HEK293 (cell line): Measurements from ENCODE around the gene RAI14.
"Not testable (repeated sequence)": the region's sequence is repeated elsewhere in the genome, so short reads cannot be mapped to it uniquely, and the experiment has no call there.

Source experiments
- CTCF ChIA-PET: fragments of 350-600 bp; formaldehyde crosslinking; extraction: SDS; loops from one replicate; lab custom pipeline; 2021; ENCODE audit warnings: antibody characterized with exemption; lab: Yijun Ruan, JAX
- POLR2A ChIA-PET: fragments of 300-600 bp; formaldehyde crosslinking; extraction: SDS; loops from one replicate; lab custom pipeline; 2020; ENCODE audit warnings: antibody characterized with exemption, inconsistent platforms; lab: Yijun Ruan, JAX
- H3K27ac ChIP-seq: fragments of 200-500 bp; sonication (Bioruptor generic); 2 replicates; pipeline ENCODE4 v1.5.1; 2014; ENCODE audit warnings: low read depth, low read length, control low read depth, inconsistent platforms; ENCODE audit errors: extremely low read depth
- H3K36me3 ChIP-seq, 2 experiments: fragments of 200-500 bp in 1 of 2; sonication (Bioruptor generic) in 1 of 2; 1 replicate in 1 of 2; 2 replicates in 1 of 2; pipeline ENCODE4 v1.5.1; 2014 to 2017; ENCODE audit warnings: inconsistent platforms in 2 of 2, low read length in 2 of 2; ENCODE audit not compliant: control insufficient read depth in 2 of 2, insufficient read depth in 1 of 2
- H3K4me1 ChIP-seq: fragments of 200-500 bp; sonication (Bioruptor generic); 2 replicates; pipeline ENCODE4 v1.5.1; 2014; ENCODE audit warnings: mild to moderate bottlenecking, low read length, inconsistent platforms; ENCODE audit not compliant: control insufficient read depth, insufficient read depth
- H3K4me3 ChIP-seq: 2 replicates; pipeline ENCODE4 v1.5.1; 2011; ENCODE audit warnings: low read depth, mild to moderate bottlenecking, control low read depth, low read length, moderate library complexity
- H3K9me3 ChIP-seq: fragments of 200-500 bp; sonication (Bioruptor generic); 2 replicates; pipeline ENCODE4 v1.5.1; 2014; ENCODE audit warnings: low read depth, low read length, inconsistent platforms; ENCODE audit not compliant: control insufficient read depth, insufficient read depth
- ATF2 ChIP-seq: fragments of 450-650 bp; formaldehyde crosslinking; IDR thresholded peaks from 2 replicates; pipeline ENCODE4 v1.5.1; 2016; ENCODE audit warnings: missing biosample characterization, missing genetic modification characterization, low read depth
- MYNN ChIP-seq: fragments of 450-650 bp; formaldehyde crosslinking; IDR thresholded peaks from 2 replicates; pipeline ENCODE4 v1.5.1; 2016; ENCODE audit warnings: missing biosample characterization, missing genetic modification characterization, borderline replicate concordance
- OSR2 ChIP-seq: fragments of 450-650 bp; formaldehyde crosslinking; IDR thresholded peaks from 2 replicates; pipeline ENCODE4 v1.5.1; 2016; ENCODE audit warnings: missing biosample characterization, missing genetic modification characterization
- PRDM1 ChIP-seq: fragments of 450-650 bp; formaldehyde crosslinking; IDR thresholded peaks from 2 replicates; pipeline ENCODE4; 2016; ENCODE audit warnings: missing biosample characterization, missing genetic modification characterization
- TRIM28 ChIP-seq: IDR thresholded peaks from 2 replicates; pipeline ENCODE4 v1.6.1; 2011; ENCODE audit warnings: low read length, control low read depth, borderline replicate concordance
- ZNF148 ChIP-seq: fragments of 450-650 bp; formaldehyde crosslinking; IDR thresholded peaks from 2 replicates; pipeline ENCODE4 v1.5.0; 2017; ENCODE audit warnings: missing biosample characterization, missing genetic modification characterization, borderline replicate concordance
- ZNF202 ChIP-seq: fragments of 450-650 bp; formaldehyde crosslinking; IDR thresholded peaks from 2 replicates; pipeline ENCODE4 v1.5.1; 2016; ENCODE audit warnings: missing biosample characterization, missing genetic modification characterization, borderline replicate concordance
- ZNF214 ChIP-seq: fragments of 450-650 bp; formaldehyde crosslinking; IDR thresholded peaks from 2 replicates; pipeline ENCODE4 v1.5.1; 2017; ENCODE audit warnings: missing biosample characterization, mild to moderate bottlenecking, missing genetic modification characterization, borderline replicate concordance
- ZNF416 ChIP-seq: fragments of 450-650 bp; formaldehyde crosslinking; IDR thresholded peaks from 2 replicates; pipeline ENCODE4 v1.5.1; 2016; ENCODE audit warnings: missing biosample characterization, missing genetic modification characterization
- ZNF530 ChIP-seq: fragments of 450-650 bp; formaldehyde crosslinking; IDR thresholded peaks from 2 replicates; pipeline ENCODE4 v1.5.1; 2016; ENCODE audit warnings: low read depth, missing biosample characterization, missing genetic modification characterization
- ZNF555 ChIP-seq: fragments of 450-650 bp; formaldehyde crosslinking; conservative IDR thresholded peaks from 2 replicates; pipeline ENCODE4 v1.5.1; 2017; ENCODE audit warnings: missing biosample characterization, mild to moderate bottlenecking, missing genetic modification characterization, inconsistent platforms
- ZNF777 ChIP-seq: fragments of 450-650 bp; formaldehyde crosslinking; IDR thresholded peaks from 2 replicates; pipeline ENCODE4 v1.5.1; 2017; ENCODE audit warnings: missing biosample characterization, missing genetic modification characterization, borderline replicate concordance
- ZNF785 ChIP-seq: fragments of 450-650 bp; formaldehyde crosslinking; IDR thresholded peaks from 2 replicates; pipeline ENCODE4 v1.5.1; 2016; ENCODE audit warnings: missing biosample characterization, missing genetic modification characterization
- TF ChIP-seq, protein P1 (sequence below): fragments of 450-650 bp; formaldehyde crosslinking; IDR thresholded peaks from 2 replicates; pipeline ENCODE4 v1.5.1; 2017; ENCODE audit warnings: missing biosample characterization, missing genetic modification characterization
- TF ChIP-seq, protein P2 (sequence below): fragments of 450-650 bp; formaldehyde crosslinking; IDR thresholded peaks from 2 replicates; pipeline ENCODE4 v1.5.1; 2016; ENCODE audit warnings: missing biosample characterization, missing genetic modification characterization

RAI14 gene

DNA sequence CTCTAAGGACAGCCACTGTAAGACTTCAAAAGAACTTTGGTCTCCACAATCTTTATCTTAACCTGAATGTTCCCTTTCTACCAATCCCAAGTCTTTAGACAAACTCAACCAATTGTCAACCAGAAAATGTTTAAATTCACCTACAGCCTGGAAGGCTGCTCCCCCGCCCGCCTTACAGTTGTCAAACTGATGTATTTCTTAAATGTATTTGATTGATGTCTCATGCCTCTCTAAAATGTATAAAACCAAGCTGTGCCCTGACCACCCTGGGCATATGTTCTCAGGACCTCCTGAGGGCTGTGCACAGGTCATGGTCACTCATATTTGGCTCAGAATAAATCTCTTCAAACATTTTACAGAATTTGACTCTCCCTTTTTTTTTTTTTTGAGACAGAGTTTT lies 45.3 kb downstream of the RAI14 start:
- CTCF ChIA-PET, H3K36me3 ChIP-seq, H3K4me1 ChIP-seq, POLR2A ChIA-PET, H3K4me3 ChIP-seq, H3K9me3 ChIP-seq, H3K27ac ChIP-seq: not testable (repeated sequence)

DNA sequence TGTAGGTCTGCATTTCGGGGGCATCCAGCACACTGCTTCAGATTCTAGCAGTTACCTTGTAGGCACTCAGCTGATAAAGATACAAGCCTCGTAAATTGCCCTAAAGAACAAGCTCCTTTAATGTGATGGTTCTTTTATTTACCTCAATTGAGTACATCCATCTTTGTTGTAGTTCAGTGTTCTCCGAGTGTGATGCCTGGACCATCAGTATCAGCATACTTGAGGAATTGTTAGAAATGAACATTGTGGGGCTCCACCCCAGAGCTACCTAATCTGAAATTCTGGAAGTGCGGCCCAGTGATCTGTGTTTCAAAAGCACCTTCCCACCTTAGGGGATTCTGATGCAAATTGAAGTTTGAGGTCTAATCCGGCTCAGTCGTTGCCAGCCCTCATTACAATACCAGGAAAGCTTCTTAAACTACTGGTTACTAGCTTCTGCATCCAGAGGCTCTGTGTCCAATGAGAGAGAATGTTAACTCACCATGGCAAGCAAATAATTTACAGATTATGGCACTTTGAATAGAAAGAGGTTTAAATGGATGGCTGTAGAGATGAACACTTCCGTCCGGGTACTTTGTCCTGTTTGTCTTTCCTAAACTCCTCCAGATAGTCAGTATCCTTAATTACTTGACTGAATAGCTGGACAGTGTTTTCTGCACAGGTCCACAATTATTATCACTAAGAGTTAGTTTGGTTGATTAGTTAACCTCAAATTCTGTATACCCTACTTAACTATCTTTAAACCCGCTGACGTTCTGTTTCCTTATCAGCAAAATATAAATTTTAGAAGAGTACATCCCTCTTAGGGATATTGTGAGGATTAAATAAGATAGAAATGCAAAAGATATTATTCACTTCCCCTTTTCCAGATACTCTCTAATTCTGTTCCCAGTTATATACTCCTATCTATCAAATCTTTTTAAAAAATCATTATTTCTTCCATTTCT lies 47.9 kb downstream of the RAI14 start:
- H3K4me3 ChIP-seq = no peak overlapping the region
- peaks cover 0 to 6% of the 10 kb centered on the region in 2 experiments; a peak in 1 of 3 replicates for H3K36me3 ChIP-seq
- CTCF ChIA-PET = interaction anchor here (0.6 to 2.1 kb wide), 3 partner anchors 16 to 180 kb away, joined by 3 to 5 read pairs (median 5); no protein-coding TSS in a partner anchor
- POLR2A ChIA-PET = no interaction called here
- H3K9me3 ChIP-seq = no peaks in the 10 kb centered on the region
- peaks cover 5% of the 10 kb centered on the region; the same call in 1 of the 2 replicates for H3K4me1 ChIP-seq
- no peak overlapping the region for H3K27ac ChIP-seq
- TF ChIP-seq OSR2 (tag by site-specific recombination) (0 out of 2 replicates have a peak, but pooled peaks have one; percentile 10), TRIM28 (no peak)

DNA sequence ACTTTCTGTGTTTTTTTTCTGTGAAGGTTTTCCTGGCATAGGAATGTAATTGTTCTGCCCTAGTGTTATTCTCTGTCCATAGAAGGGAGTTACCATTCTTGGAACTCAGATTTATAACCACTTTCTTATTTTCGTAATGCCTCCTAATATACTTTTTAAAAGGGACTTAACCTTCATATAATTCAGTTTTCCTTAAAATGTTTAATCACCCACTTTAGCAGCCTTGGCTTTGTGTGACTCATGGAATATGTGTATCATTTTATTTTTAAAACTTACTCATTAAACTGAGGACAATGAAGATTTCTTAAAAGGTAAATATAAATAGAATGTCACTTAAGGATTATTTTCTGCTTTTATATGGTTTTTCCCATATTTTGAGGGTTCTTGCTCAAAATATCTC lies 50.0 kb downstream of the RAI14 start:
- no peak overlapping the region for H3K4me3 ChIP-seq
- no peak for TF ChIP-seq ZNF148 (tag by site-specific recombination)
- TF ChIP-seq, protein P1, sequence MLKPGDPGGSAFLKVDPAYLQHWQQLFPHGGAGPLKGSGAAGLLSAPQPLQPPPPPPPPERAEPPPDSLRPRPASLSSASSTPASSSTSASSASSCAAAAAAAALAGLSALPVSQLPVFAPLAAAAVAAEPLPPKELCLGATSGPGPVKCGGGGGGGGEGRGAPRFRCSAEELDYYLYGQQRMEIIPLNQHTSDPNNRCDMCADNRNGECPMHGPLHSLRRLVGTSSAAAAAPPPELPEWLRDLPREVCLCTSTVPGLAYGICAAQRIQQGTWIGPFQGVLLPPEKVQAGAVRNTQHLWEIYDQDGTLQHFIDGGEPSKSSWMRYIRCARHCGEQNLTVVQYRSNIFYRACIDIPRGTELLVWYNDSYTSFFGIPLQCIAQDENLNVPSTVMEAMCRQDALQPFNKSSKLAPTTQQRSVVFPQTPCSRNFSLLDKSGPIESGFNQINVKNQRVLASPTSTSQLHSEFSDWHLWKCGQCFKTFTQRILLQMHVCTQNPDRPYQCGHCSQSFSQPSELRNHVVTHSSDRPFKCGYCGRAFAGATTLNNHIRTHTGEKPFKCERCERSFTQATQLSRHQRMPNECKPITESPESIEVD (tag by site-specific recombination) = peak; percentile 51
- H3K9me3 ChIP-seq = no peaks in the 10 kb centered on the region
- POLR2A ChIA-PET = no interaction called here
- H3K36me3 ChIP-seq = peaks cover 0 to 6% of the 10 kb centered on the region in 2 experiments; a peak in 1 of 3 replicates
- CTCF ChIA-PET = no interaction called here
- no peak overlapping the region for H3K27ac ChIP-seq
- H3K4me1 ChIP-seq = peaks cover 5% of the 10 kb centered on the region; the same call in 1 of the 2 replicates

DNA sequence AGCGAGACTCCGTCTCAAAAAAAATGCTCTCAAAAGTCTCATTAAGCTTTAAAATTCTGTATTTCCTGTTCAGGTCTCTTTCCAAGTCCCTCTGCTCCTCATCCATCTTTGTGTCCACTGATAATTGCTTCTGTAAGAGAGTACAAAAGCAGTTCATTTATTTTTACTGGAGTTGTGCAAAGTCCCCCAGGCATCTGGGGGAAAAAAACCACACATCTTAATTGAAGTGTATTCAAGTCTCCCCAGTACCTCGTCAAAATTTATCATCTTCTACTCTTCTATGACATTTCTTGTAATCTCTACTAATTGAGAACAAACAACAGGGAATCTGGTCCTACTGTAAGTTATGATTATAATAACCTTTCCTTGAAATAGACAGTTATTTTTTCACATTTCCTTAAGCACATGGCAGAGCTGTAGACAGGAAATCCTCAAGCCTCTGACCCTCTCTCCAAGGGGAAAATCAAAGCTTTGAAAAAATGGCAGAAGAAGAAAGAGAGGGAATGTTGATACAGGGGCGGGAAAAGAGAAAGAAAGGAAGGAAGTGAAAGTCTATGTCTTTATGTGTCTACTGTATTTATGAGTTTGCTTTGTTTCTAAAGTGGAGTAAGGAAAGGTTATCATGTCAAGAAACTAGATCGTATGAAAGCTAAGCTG lies 51.5 kb downstream of the RAI14 start:
- POLR2A ChIA-PET = no interaction called here
- peaks cover 2 to 4% of the 10 kb centered on the region in 2 experiments for H3K36me3 ChIP-seq
- H3K27ac ChIP-seq = no peak overlapping the region
- peaks cover 5% of the 10 kb centered on the region; the same call in 1 of the 2 replicates for H3K4me1 ChIP-seq
- no peak overlapping the region for H3K4me3 ChIP-seq
- no peaks in the 10 kb centered on the region for H3K9me3 ChIP-seq
- CTCF ChIA-PET = interaction anchor here (0.6 to 1.1 kb wide), 3 partner anchors 23 to 121 kb away, joined by 3 to 4 read pairs (median 3); no protein-coding TSS in a partner anchor
- TF ChIP-seq ATF2 (no peak), ZNF202 (tag by site-specific recombination) (no peak), ZNF416 (tag by site-specific recombination) (no peak), ZNF530 (tag by site-specific recombination) (no peak), ZNF785 (tag by site-specific recombination) (no peak), ZNF214 (tag by site-specific recombination) (no peak), MYNN (tag by site-specific recombination) (no peak), ZNF777 (tag by site-specific recombination) (no peak), PRDM1 (peak; percentile 88), ZNF555 (tag by site-specific recombination) (no peak)
- TF ChIP-seq, protein P1 (tag by site-specific recombination) = peak; percentile 63
- TF ChIP-seq, protein P2, sequence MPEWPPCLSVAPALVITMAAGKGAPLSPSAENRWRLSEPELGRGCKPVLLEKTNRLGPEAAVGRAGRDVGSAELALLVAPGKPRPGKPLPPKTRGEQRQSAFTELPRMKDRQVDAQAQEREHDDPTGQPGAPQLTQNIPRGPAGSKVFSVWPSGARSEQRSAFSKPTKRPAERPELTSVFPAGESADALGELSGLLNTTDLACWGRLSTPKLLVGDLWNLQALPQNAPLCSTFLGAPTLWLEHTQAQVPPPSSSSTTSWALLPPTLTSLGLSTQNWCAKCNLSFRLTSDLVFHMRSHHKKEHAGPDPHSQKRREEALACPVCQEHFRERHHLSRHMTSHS = no peak
